Measurements from ENCODE around the gene SLC39A6.
"Not testable (repeated sequence)": the region's sequence is repeated elsewhere in the genome, so short reads cannot be mapped to it uniquely, and the experiment has no call there.

Gene SLC39A6

DNA sequence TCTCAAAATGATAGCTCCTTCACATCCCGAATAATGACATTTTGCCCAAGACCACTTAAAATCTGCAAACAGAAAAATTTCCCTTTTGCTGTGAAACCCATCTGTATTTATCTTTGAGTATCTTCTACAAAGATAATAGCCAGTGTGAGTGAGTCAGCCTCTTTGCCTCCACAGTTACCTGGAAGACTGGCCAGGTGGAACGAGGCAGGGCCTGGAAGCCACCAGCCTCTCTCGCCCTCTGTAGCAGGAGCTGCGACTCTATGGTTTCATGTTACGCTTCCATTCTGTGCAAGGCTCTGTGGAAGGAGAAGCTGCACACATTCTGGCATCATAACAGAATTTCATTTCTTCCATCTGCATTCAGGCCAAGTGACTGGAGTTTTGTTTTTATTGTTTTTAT lies 10.1 kb upstream of the SLC39A6 start:
- no peak for DNase-seq (ENCODE audit: low read depth in 2 of 2)

DNA sequence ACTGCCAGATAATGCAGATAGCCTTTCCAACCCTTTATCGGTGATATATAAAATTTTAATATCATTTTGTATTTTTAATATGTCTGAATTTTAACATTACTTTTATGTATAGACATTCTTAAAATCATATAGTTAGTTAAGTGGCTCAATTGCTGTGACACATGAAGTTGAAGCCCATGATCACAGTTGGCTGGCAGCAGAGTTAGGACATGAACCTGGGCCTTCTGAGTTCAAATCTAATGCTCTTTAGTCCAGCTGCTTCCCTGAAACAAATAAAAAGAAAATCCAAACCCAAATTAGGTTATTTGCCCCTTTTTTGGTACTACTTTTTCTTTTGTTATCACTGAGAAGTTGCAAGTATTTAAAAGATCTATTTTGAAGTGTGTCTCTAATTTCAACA lies 6.1 kb upstream of the SLC39A6 start:
- DNase-seq (ENCODE audit: low read depth in 2 of 2): no peak

DNA sequence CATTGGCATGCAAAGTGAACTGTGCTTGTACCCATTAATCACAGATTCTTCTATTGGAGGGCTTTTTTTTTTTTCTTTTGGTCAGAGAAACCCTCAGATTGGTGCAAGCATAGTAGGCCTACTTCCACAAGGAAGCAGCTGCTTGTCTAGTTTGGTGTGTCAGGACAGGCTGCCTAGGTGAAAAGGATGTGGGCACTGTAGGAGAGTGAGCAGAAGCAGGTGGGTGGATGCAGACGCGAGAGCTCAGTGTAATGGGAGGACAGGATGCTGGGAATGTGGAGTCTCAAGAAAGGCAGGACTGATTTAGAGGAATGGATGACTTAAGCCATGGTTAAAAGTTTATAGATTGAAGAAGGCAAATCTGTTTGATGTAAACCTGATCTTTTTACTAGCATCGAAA lies 3.6 kb upstream of the SLC39A6 start:
- no peak for DNase-seq (ENCODE audit: low read depth in 2 of 2)

GRCh38 chr18:36131692-36132483 lies 2.7 kb upstream of the SLC39A6 start:
- no peak for DNase-seq (ENCODE audit: low read depth in 2 of 2)

DNA sequence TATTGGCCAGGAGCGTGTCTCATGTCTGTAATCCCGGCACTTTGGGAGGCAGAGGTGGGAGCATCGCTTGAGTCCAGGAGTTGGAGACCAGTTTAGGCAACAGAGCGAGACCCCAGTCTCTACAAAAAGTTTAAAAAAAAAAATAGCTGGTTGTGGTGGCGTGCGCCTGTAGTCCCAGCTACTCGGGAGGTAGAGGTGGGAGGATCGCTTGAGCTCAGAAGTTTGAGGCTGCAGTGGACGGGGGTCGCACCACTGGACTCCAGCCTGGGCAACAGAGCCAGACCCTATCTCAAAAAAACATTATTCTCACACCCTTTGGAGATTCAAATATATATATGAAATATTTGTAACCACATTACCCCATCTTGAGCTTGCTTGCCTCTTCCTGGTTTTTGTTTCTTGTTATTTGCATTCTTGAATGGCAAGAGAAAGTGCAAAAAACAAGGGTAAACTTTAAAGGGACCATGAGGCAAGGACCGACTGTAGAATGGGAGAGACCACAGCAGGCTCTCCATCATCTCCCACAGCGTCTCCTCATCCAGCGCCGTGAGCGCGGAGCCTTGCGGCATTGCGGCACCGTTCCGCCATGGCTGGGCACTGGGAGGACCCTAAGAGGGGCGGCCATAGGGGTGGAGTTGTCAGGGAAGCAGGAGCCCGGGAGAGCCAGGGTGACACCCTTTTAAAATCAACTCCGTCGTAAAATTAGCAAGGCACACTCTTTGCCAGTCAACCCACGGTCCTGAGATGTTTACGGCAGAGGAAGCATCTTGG lies 1.9 kb upstream of the SLC39A6 start:
- no peak for DNase-seq (ENCODE audit: low read depth in 2 of 2)

GRCh38 chr18:36130039-36130831 lies 1.1 kb upstream of the SLC39A6 start:
- no peak for DNase-seq (ENCODE audit: low read depth in 2 of 2)

GRCh38 chr18:36128907-36129299 lies 237 bp downstream of the SLC39A6 start:
- DNase-seq (ENCODE audit: low read depth in 2 of 2): no peak

DNA sequence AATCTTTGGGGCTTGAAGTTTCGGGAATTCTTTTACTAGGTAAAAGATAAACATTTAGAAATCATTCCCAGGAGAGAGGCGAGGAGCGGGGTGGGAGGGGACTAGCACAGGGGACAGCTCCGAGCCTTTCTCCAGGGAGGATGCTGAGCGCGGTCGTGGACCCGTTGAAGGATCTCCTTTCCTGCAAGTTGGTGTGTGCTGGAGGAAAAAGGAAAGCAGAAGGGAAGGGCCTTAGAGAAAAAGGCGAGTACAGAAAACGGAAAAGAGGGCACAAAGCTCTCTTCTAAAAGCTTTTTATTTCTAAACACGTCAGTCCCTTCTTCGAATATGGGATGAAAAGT lies 640 bp downstream of the SLC39A6 start:
- no peak for DNase-seq (ENCODE audit: low read depth in 2 of 2)

- no peak for DNase-seq (ENCODE audit: low read depth in 2 of 2)
These were observed 1.2 kb downstream of the SLC39A6 start for GRCh38 chr18:36127836-36128529.

DNA sequence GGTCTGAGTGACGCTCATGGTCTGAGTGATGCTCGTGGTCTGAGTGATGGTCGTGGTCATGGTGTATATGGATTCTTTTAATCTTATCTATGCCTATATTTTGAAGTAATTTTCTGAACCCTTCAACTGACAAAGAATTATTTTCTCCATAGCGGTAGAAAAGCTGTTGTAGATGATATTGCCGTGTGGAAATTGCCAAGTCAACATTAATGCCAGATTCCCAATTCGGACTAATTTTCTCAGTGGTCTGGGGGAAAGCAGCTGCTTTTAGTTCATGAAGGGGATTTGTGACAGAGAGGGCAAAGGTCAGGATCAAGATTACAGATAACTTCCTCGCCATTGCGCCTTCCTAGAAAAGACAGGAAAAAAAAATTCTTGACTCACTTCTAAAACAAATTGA lies 2.5 kb downstream of the SLC39A6 start:
- no peak for DNase-seq (ENCODE audit: low read depth in 2 of 2)

DNA sequence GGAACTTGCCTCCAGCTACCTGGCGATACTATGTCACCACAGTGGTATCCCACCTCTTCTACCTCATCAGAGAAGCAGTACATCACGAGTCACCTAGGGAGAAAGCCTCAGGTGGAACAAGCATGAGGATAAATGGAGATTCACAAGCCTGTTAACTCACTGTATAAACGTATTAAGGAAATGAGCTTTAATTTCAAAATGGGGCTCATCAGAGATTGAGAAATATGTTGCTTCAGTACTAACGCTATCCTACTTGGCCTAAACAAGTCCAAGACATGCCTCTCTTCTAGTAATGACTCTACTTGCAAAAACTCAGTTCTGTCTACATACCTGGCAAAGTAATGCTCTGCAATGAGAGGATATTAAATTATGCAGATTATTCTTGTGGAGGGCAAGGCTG lies 4.3 kb downstream of the SLC39A6 start:
- no peak for DNase-seq (ENCODE audit: low read depth in 2 of 2)

- DNase-seq (ENCODE audit: low read depth in 2 of 2): no peak
These were observed 8.8 kb downstream of the SLC39A6 start for GRCh38 chr18:36120297-36120696.

- DNase-seq (ENCODE audit: low read depth in 2 of 2): not testable (repeated sequence)
These were observed 12.4 kb downstream of the SLC39A6 start for GRCh38 chr18:36116771-36117170.

GRCh38 chr18:36114738-36115137 lies 14.4 kb downstream of the SLC39A6 start:
- no peak for DNase-seq (ENCODE audit: low read depth in 2 of 2)

- DNase-seq (ENCODE audit: low read depth in 2 of 2): no peak
These were observed 14.9 kb downstream of the SLC39A6 start for GRCh38 chr18:36114251-36114650.

GRCh38 chr18:36112302-36112701 lies 16.8 kb downstream of the SLC39A6 start:
- DNase-seq (ENCODE audit: low read depth in 2 of 2): no peak

DNA sequence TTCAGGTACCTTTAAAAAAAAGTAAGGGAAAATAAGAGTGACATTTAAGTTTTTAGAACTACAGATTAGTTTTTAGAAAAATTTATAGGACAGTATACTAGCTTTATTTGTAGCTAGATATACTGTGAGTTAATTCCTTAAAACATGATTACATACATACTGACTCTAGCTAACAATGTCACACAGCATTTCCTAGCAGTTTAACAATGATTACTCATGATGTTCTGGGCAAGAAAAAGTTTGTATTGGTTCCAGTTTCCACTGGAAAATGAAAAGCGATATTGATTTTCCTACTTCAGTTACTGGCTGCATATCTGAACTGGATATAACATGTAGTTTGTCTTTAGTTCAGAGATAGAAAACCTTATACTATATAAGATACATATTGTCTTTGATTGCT lies 19.4 kb downstream of the SLC39A6 start:
- no peak for DNase-seq (ENCODE audit: low read depth in 2 of 2)

DNA sequence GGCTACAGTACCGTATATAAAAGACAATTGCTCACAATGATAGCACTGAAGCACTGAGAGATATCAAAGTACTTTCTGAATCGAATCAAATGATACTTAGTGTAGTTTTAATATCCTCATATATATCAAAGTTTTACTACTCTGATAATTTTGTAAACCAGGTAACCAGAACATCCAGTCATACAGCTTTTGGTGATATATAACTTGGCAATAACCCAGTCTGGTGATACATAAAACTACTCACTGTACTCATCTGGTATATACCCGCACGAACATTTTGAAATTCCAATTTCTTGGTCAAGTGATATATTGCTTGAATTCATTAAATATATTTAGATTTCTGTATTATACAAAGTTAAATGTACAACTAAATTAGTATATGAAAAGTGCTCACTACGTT lies 20.5 kb downstream of the SLC39A6 start:
- no peak for DNase-seq (ENCODE audit: low read depth in 2 of 2)

DNA sequence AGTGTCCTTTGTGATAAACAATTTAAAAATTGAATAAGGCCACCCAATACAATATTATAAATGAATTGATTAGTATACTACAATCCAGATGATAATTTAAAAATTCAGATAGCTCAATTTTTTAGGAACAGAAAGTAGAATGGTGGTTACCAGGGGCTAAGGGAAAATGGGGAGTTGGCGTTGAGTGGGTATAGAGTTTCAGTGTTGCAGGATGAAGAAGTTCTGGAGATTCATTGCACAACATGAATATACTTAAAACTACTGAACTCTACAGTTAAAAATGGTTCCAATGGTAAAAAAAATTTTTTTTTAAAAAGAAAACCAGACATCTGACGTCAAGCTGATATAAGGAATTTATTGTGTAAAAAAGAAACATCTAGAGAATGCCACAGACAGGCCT lies 20.9 kb downstream of the SLC39A6 start:
- no peak for DNase-seq (ENCODE audit: low read depth in 2 of 2)

- no peak for DNase-seq (ENCODE audit: low read depth in 2 of 2)
These were observed 21.7 kb downstream of the SLC39A6 start for GRCh38 chr18:36107477-36107876.

DNA sequence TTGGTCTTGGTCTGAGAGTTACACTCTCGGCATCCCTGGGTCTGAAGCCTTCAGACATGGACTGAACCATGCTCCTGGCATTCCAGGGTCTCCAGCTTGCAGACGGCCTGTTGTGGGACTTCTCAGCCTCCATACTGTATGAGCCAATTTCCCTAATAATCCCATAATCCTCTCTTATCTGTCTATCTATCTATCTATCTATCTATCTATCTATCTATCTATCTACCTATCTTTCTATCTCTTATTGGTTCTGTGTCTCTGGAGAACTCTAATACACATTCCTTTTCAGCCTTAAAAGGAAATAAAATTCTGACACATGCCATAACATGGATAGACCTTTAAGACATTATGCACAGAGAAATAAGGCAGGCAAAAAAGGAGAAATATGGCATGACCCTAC lies 24.4 kb downstream of the SLC39A6 start:
- DNase-seq (ENCODE audit: low read depth in 2 of 2): no peak

GRCh38 chr18:36101943-36102342 lies 27.2 kb downstream of the SLC39A6 start:
- no peak for DNase-seq (ENCODE audit: low read depth in 2 of 2)
